Stimulated activated CD8-positive, alpha-beta memory T cell treated with anti-CD3 and anti-CD28 coated beads, Interleukin-12 subunit alpha, Interleukin-12 subunit beta, amount 100 ng/mL, for 24 hours (primary cell): ENCODE data around the gene DNAH11.

Experiments
- DNase-seq: peaks from one replicate; pipeline ENCODE4 v3.0.0-alpha.2; 2020; ENCODE audit errors: extremely low read depth

The DNAH11 gene

DNA sequence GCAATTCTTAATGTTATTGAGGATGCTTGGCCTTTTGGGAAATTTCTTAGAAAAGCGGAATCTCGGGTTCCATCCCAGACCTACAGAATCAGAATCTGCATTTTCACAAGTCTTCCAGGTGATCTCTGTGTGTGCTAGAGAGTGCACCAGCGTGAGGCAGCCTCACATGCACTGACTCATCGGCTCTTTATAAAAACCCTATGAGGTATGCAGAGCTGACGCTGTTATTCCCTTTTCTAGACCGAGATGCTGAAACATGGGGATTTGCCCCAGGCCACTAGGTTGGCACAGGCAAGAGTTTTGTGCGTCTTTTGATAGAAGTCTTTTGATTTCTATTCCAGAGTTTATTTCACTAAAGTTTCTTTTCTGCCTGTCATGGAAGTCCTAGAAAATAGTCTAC is 341.7 kb downstream of the DNAH11 start:
- no peak for DNase-seq

DNA sequence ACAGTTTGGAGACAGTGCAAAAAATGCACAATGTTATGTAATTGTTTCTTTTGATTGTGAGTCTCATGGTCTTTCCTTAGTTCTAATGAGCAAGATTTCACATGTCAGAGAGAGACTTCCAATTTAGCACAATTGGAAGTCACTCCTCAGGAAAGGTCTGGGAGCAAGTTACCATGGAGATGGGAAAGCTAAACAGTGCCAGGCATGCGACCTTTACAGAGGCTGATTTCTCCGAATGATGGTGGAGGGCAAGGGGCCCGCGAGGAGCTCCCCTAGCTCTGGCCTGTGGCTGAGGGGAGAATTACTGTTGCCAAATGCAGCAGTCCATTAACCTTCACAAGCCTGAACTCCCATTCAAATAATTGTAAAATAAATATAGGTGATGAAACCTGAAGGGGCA is 343.6 kb downstream of the DNAH11 start:
- DNase-seq, result no peak

DNA sequence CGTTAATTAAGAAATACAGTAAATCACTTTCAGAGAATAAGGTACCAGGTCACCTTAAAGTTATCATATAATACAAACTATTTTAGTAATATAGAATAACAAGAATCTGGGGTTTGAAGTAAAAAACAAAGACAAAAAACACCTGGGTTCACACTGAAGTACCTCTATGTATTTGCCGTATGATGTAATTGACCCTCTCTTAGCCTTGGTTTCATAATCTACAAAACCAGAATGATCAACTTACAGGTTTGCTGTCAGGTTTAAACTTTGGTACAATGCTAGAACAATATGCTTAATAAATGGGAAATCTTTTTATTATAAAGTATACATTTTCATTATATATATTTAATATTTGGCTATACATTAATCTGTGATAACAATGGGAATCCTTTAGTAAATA is 344.5 kb downstream of the DNAH11 start:
- no peak for DNase-seq

DNA sequence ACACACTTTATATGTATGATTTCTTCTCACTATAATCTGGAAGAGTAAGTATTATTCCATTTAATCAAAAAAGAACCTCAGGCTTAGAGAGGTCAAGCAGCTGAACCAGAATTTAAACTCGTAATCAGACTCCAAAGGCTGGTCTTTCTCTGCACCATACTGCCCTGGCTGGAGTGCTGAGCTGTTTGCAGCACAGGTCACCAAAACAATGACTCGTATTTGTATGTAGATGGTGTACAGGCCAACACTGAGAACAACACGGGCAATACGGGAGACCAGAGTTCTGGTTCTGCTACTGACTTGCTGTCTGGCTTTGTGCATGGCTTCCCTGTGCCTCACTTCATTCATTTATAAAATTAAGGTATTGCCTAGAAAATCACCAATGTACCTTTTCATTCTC is 344.9 kb downstream of the DNAH11 start:
- DNase-seq, result no peak

DNA sequence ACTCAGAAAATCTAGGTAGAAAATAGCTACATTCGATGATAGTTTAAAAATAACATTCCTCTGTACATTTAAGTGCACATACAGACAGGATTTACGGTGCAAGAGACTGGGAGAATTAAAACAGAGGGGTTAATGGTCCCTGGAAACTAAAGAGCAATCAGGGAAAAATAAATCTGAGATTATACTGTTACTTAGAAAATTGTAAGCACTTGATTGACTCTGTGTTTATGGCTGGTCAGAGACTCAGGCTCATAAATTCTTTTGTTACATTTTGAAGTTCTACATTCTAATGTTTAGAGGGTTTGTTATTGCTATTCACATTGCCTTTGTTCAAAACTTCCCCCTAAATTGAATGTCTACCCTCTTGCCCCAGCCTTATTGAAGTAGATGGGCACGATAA is 348.5 kb downstream of the DNAH11 start:
- DNase-seq, result no peak

DNA sequence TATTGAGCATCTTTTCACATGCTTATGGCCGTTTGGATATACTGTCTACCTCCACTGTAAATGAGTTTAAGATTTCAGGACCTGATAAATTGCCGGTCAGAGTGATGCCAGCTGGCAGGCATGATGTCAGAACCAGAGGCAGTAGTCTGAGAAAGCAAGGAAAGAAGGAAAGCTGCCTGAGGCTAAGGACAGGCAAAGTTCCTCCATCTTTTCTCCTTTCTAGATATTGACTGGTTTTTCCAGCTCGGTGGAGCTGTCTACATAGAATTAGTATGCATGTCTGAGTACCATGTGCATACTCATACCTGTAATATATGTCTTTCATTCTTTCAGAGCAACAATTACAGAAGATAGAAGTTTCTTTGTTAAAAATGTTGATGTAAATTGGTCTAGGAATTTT is 350.6 kb downstream of the DNAH11 start:
- DNase-seq, result no peak

DNA sequence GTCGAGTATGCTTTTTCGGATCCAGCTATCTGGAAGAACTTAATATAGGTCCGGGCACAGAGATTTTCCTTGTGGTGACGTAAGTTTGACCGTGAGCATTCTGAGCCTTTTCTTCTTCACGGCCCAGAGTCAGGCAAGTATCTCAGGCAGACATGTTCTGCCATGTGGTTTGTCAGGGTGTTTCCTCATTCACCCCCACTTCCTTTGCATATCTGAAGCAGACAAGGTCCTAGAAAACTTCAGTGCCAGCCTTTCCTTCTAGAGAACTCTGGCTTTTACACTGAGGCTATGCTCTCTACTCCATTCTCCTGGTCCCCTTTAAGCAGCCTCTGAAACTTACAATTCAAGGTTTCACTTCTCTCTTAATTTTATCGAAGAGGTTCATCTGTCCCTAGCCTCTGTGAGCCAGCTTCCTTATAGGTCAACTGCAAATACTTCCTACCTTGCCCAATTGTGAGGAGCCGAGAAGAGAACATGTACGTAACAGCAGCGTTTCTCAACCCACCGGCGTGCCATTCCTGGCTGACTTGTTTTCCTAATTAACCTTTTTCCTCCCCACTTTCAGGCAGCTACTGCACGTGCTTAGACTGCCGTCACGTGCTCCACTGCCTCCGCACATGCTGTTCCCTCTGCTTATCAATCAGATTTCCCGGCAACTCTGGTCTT is 355.6 kb downstream of the DNAH11 start:
- no peak for DNase-seq

DNA sequence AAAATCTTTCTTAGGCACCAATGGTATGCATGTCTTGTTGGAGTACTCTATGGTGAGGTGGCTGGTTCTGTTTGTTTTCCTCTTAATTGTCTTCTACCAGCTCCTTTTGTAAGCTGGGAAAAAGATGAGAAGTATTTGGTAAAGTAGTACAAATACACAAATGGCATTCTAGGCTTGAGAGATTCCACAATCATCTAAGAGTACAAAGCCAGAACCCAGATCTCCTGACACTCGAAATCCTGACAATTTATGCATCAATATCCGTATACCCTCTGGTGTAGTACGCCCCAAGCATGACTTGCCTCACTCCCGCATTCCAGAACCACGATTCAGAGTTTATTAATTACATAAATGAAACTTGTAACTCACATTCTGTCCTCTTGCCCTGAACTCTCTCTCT is 359.4 kb downstream of the DNAH11 start:
- DNase-seq, result no peak

DNA sequence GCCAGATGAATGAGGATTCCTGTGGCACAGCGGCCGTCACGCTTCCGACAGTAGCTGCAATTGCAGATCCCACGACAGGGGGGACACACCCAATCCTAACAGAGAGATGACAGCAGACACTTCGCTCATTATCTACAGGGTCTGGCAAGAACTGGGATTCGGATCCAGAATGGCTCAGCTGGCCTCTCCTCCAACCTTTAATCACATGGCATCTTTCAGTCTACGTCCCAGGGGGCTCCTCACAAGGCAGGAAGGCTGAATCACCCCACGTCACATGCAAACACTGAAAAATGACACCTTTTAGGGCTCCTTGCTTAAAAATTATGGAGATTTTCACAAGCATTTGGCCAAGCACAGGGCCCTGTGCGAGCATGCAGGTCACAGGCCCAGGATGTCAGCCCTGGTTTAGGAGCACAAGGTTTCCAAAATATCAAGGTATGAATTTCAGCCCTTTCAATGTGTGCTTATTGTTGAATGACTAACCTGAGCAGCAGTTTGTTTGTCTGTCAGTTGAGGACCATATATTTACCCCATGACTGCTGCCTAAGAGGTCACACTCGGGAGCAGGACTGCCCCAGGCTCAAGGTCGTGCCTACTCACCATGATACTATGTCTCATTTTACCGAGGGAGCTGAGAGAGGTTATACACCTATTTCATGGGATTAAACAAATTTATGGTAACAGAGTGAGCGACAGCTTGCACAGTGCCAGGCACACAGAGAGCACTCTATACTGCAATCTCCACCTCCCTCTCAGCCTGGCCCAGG is 360.4 kb downstream of the DNAH11 start:
- no peak for DNase-seq

DNA sequence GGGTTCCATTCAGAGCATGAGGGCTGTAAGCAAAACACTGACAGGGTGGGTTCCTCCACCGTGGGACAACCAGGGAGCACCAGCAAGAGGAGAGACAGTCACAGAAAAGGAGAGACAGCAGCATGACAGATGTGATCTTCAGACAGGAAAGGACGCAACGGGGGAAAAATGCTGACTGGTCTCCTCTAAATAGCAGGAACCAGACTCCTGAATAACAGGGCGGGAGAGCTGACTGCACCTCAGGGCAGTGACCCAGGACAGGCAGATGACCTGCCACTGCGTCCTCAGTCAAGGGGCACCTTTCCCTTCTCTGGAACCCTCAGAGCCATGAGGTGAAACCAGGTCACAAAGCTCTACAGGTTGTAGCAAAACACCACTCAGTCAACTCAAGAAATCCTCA is 365.9 kb downstream of the DNAH11 start:
- no peak for DNase-seq

DNA sequence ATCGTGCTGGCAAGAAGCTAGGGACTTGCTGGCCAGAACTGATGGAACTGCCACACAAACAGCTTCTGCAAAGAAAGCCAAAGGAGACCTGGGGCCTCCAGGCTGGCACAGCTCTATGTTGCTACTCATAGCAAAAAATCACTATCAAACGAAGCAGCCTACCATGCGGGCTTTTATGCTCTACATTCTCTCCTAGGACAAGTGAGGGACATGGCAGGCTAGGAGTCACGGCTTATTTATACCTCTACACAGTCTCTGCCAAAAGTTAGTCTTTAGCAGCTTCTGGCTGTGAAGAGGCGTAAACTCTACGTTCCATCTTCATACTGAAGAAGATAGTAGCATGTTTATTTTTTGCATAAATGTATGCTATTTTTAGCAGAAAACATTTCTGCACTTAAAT is 367.4 kb downstream of the DNAH11 start:
- no peak for DNase-seq

DNA sequence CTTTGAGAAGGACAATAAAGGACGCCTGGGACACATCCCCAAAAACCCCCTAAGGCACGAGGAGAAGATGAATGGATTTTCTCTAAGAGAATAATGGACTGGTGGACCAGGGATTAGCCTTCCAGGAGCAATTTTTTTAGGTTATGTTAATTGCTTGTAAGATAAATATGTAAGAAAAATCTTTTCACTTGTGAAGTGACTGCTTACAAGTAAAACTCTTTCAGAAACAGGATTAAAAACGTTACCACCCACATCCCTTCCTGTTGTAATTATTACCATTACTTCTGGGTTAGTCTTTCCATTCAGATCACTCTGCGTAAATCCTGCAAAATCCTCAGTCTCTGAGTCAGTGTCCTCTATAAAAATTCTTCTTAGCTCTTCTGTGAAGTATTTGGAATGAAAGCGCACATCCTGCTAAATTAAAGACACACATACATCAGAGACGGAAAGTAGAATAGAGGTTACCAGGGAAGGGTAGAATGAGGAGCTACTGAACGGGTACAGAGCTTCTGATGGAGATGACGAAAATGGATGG is 368.6 kb downstream of the DNAH11 start:
- DNase-seq, result no peak

DNA sequence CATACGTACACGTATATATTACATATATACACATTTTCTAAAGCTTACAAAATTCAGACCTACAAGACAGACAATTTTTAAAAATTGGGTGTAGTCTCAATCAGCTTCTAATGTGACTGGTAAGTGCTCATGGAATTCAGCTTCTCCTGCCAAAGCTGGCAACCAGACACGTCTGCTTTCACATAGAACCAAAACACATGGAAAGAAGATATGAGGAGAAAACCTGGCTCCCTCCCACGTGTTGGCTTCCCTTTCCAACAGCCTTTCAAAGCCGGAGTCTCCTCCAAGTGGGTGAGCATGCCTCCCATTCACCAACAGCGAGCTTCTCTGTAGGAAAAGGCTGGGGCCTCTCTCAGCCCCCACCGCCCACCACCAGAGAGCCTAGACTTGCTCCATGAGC is 369.5 kb downstream of the DNAH11 start:
- DNase-seq, result no peak

DNA sequence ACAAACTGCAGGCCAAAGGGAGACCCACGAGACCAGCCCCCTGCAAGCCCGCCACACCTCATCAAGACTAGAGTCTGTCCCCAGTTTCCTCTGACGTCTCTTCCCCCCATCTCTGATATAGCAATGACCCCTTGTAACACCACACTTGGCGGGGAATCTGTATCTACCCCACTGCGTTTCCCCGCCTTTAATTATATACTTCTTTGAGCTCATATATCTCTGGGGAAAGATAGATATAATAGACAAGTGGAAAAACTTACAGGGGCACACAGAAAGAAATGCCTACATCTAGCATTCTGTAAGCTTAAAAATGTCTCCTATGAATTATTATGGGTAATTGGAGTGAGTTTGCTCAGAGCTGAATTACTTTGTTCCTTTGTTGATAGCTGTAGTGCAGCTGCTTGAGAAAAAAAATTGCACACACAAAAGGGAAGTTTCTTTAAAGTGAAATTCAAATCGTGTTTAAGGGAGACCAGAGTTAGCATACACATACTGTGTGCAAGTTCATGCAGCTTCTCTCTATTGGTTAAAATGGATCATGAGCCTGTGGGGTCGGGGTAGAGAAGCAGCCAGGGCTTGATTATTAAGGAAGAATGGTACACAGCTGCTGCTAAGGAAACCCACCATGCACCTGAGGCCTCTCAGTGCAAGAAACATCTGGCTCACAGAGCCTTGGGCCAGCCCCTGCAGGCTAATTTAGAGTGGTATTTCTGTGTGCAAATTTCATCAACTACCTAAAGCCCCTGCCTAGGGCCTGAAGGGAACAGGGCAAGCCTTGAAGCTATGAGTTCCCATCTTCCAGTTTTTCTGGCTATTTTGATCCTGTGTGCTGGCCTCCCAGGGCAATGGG is 370.3 kb downstream of the DNAH11 start:
- DNase-seq, result no peak

DNA sequence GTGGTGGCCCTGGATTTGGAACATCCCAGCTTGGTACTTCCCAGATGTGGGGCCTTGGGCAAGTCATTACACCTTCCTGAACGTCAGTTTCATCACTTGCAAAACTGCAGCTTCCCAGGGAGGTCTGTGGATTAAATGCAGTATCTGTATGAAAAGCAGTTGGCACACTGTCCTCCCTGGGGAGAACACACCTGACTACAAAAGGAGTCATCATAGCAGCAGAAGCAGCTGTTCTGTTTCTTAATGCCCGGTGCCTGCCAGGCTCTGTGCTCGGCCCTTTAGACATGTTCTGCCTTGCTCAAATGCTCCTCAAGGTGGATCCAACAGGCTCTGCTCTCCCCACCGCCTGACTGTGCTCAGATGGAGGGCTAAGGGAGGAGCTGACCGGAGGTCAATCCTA is 371.8 kb downstream of the DNAH11 start:
- no peak for DNase-seq

DNA sequence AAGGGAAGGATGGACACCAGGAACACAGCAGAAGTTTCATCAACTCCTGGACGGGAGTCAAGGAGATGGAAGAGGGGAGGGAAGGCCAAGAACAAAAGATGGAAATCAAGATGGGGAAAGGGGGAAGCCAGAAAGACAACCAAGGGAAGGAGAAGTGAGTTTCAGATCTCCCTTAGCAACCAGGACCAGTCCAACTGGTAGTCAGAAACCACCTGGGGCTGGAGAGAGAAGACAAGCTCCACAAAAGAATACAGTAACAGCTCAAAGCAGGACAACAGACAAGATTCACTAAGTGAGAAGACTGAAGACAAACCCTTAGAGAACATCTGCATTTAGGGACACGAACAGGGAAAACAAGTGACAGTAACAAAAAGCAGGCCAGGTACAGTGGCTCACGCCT is 372.3 kb downstream of the DNAH11 start:
- no peak for DNase-seq

DNA sequence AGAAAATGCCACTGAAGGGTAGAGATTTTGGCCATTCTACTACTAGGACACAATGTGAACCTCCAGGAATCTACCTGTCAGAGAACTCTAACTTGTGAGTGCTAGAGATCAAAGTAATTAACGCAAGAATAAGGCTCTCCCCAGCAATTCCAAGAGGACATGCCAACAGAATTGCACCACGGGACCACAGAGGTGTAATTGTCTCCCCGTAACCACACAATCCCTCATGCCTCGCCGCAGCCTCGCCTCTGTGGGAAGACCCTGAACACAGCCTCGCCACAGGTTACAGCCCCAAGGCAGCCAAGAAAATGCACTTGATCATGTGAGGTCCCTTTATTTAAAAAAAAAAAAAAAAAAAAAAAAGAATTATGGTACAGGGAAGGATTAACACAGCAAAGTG is 373.3 kb downstream of the DNAH11 start:
- DNase-seq, result no peak

DNA sequence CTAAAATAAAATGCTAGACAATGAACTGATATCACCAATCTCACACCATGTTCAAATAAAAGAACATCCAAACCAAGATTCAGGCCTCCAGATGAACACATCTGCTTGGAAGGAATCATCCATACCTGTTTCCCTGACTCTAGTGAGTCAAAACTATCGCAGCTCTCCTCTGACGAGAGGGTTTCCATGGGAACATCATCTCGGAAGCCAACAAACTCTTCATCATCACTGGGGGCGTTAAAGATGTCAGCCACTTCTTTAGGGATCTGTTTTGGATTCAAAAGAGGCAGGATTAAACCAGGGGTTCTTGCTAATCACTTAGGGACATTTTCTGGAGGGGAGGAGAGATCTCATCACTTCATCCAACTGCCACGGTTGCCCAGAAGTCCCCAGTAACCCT is 373.8 kb downstream of the DNAH11 start:
- DNase-seq, result no peak

DNA sequence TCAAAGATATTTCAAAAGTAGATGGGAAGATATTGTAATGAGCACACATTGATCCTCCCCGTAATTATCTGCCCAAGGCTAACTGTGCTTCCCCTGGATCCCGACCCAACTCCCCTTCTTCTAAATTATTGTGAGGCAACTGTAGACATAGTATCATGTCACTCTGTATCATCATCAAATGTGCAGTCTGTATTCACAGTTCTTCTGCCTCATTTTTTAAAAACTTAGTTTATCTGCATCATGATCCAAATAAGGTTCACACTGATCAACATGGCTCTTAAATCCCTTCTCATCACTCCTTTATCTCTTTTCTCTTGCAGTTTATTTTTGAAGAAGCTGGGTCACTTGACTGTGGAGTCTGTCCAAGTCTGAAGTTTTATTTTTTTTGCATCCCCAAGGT is 375.4 kb downstream of the DNAH11 start:
- no peak for DNase-seq

DNA sequence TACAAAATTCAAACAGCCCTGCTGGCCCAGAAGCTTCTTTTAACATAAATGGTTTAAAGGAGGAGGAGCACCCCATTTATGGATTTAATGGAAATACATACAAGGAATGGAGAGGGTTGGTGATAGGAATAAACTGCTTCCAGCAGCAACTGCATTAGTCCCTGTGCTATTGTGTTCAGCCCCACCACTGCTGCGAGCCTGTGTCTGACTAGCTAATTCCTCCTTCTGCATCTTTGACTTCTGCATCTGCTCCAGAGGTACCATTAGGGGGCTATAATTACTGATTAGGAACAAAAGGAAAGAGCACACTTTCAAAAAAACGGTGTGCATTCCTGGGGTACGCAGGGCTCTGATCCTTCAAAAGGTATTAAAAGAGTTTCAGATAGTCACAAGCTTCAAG is 378.1 kb downstream of the DNAH11 start:
- DNase-seq, result no peak

DNA sequence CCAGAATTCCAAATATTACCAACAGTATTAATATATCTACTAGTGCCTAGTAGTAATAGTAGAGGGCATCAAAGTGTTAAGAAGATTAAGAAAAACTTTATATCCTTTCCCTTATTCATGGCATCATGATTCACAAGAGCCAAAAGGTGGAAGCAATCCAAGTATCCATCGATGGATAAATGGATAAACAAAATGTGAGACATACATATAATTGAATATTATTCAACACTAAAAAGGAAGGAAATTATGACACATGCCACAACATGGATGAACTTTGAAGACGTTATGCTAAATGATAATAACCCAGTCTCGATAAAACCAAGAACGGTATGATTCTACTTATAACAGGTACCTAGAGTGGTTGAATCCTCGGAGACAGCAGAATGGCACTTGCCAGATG is 379.8 kb downstream of the DNAH11 start:
- no peak for DNase-seq

DNA sequence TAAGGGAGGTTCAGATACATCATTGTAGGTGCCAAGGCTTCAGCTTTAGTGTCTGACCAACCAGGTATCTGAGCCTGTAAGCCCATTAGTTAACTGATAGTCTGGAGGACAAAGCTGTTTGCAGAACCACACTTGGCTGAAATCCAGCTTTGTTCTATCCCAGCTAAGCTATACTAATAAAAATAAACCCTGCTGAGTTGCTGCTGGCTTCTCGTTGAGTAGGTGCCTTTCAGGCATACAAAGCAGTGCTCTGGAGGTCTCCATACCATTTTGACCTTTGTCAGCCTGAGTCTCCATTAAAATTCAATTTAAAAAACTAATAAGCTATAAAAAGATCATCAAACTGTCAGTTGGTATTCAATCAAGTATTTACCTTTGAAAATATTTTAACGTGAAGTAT is 380.8 kb downstream of the DNAH11 start:
- no peak for DNase-seq

DNA sequence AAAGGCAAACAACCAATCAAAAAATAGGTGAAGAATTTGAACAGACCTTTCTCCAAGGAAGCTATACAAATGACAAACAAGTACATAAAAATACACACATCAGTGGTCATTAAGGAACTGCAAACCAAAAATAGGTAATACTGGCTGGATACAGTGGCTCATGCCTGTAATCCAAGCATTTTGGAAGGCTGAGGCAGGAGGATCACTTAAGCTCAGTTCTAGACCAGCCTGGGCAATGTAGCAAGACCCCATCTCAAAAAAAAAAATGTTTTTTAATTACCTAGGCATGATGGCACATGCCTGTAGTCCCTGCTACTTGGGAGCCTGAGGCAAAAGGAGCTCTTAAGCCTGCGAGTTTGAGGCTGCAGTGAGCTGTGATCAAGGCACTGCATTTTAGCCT is 383.6 kb downstream of the DNAH11 start:
- no peak for DNase-seq
